Vagina (tissue), 2 donors: ENCODE data around the gene FAM210B.

Source experiments
- CTCF ChIP-seq, 3 experiments: fragments of 450-650 bp in 2 of 3; fragments of 200-600 bp in 1 of 3; sonication (generic) in 1 of 3; IDR thresholded peaks; one replicate each; pipeline ENCODE4 v1.5.1; 2017 to 2019; ENCODE audit warnings: antibody characterized with exemption in 3 of 3, mild to moderate bottlenecking in 2 of 3, moderate library complexity in 2 of 3
- POLR2A ChIP-seq, 2 donors: fragments of 450-650 bp; IDR thresholded peaks; one replicate each; pipeline ENCODE4 v1.6.1; 2017; ENCODE audit warnings: antibody characterized with exemption in 2 of 2, mild to moderate bottlenecking in 2 of 2, moderate library complexity in 2 of 2
- POLR2AphosphoS5 ChIP-seq, 2 donors: sonication (generic); formaldehyde crosslinking; IDR thresholded peaks; one replicate each; pipeline ENCODE4 v1.9.0; 2017; ENCODE audit warnings: antibody characterized with exemption in 2 of 2, mild to moderate bottlenecking in 2 of 2, low read depth in 1 of 2; ENCODE audit not compliant: insufficient read depth in 1 of 2

DNA sequence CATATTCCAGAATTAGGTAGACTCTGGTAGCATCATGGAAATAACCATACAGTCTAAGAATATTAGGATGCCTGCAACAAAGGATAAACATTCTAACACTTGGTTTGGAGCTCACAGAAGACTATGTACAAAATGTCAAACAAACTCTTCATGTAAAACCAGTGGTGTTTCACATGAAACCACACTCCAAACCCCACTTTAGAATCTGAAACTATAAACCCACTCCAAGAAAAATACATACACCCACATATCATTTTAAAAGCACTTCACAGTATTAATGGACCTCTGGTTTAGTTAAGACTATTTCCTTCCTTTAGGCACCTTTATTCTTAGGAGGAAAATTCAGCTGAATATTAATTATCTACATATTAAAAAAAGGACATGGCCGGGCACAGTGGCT, 22.7 kb downstream of the FAM210B start:
- TF ChIP-seq CTCF (IDR thresholded peaks at IDR 0.05) = no peak
- no peak for TF ChIP-seq POLR2A (IDR thresholded peaks at IDR 0.05)
- TF ChIP-seq POLR2AphosphoS5 (IDR thresholded peaks at IDR 0.05; ENCODE audit: insufficient read depth in 1 of 2, low read depth in 1 of 2) = no peak
